Rectal smooth muscle tissue (tissue), 1 donor: ENCODE measurements around the gene UROC1.

Source experiments
- H3K27ac ChIP-seq: one replicate; pipeline ENCODE4 v1.7.0; 2013; ENCODE audit warnings: low read depth, low read length, inconsistent platforms
- H3K27me3 ChIP-seq: one replicate; pipeline ENCODE4 v1.7.0; 2013; ENCODE audit warnings: low read length; ENCODE audit not compliant: control insufficient read depth, insufficient read depth
- H3K36me3 ChIP-seq: one replicate; pipeline ENCODE4 v1.7.0; 2013; ENCODE audit warnings: low read length; ENCODE audit not compliant: control insufficient read depth, insufficient read depth
- H3K4me1 ChIP-seq: one replicate; pipeline ENCODE4 v1.7.0; 2013; ENCODE audit warnings: low read length; ENCODE audit not compliant: control insufficient read depth, insufficient read depth
- H3K4me3 ChIP-seq: one replicate; pipeline ENCODE4 v1.7.0; 2013; ENCODE audit warnings: low read length
- H3K9ac ChIP-seq: one replicate; pipeline ENCODE4 v1.7.0; 2013; ENCODE audit warnings: low read length

UROC1 gene

GRCh38 chr3:126473292-126474168, 44.0 kb downstream of the UROC1 start:
- no peaks in the 10 kb centered on the region for H3K27me3 ChIP-seq
- H3K9ac ChIP-seq, result no peak overlapping the region
- peak overlapping the region; percentile 61 for H3K4me3 ChIP-seq
- no peak overlapping the region for H3K27ac ChIP-seq
- H3K36me3 ChIP-seq, result peaks cover 30% of the 10 kb centered on the region
- peaks cover 26% of the 10 kb centered on the region for H3K4me1 ChIP-seq

- Histone ChIP-seq H3K4me1 (peaks cover 26% of the 10 kb centered on the region), H3K36me3 (peaks cover 40% of the 10 kb centered on the region), H3K9ac (no peak overlapping the region), H3K27me3 (no peaks in the 10 kb centered on the region), H3K27ac (no peak overlapping the region), H3K4me3 (peak overlapping the region; percentile 61)
Observed at GRCh38 chr3:126472277-126473006, 45.1 kb downstream of the UROC1 start.

GRCh38 chr3:126469479-126469878, 48.1 kb downstream of the UROC1 start:
- no peak overlapping the region for H3K27ac ChIP-seq
- no peak overlapping the region for H3K4me3 ChIP-seq
- H3K27me3 ChIP-seq, result no peaks in the 10 kb centered on the region
- H3K4me1 ChIP-seq, result peaks cover 22% of the 10 kb centered on the region
- H3K36me3 ChIP-seq, result peaks cover 58% of the 10 kb centered on the region
- H3K9ac ChIP-seq, result no peak overlapping the region

GRCh38 chr3:126468028-126468891, 49.3 kb downstream of the UROC1 start:
- H3K36me3 ChIP-seq, result peaks cover 62% of the 10 kb centered on the region
- H3K9ac ChIP-seq, result no peak overlapping the region
- no peak overlapping the region for H3K4me3 ChIP-seq
- H3K27ac ChIP-seq, result no peak overlapping the region
- peaks cover 13% of the 10 kb centered on the region for H3K4me1 ChIP-seq
- H3K27me3 ChIP-seq, result no peaks in the 10 kb centered on the region

- H3K27ac ChIP-seq, result no peak overlapping the region
- H3K27me3 ChIP-seq, result no peaks in the 10 kb centered on the region
- H3K4me1 ChIP-seq, result peaks cover 6% of the 10 kb centered on the region
- no peak overlapping the region for H3K4me3 ChIP-seq
- no peak overlapping the region for H3K9ac ChIP-seq
- peaks cover 62% of the 10 kb centered on the region for H3K36me3 ChIP-seq
Observed at GRCh38 chr3:126467611-126467955, 50.0 kb downstream of the UROC1 start.

- Histone ChIP-seq H3K4me3 (no peak overlapping the region), H3K27ac (no peak overlapping the region), H3K27me3 (no peaks in the 10 kb centered on the region), H3K9ac (no peak overlapping the region), H3K36me3 (peaks cover 65% of the 10 kb centered on the region), H3K4me1 (peaks cover under 1% of the 10 kb centered on the region)
Observed at GRCh38 chr3:126466886-126467610, 50.5 kb downstream of the UROC1 start.

- H3K4me3 ChIP-seq, result no peak overlapping the region
- peaks cover 71% of the 10 kb centered on the region for H3K36me3 ChIP-seq
- no peak overlapping the region for H3K9ac ChIP-seq
- no peaks in the 10 kb centered on the region for H3K27me3 ChIP-seq
- no peak overlapping the region for H3K27ac ChIP-seq
- H3K4me1 ChIP-seq, result no peaks in the 10 kb centered on the region
Observed at GRCh38 chr3:126465928-126466544, 51.5 kb downstream of the UROC1 start.

GRCh38 chr3:126464997-126465396, 52.6 kb downstream of the UROC1 start:
- Histone ChIP-seq H3K27ac (no peak overlapping the region), H3K36me3 (peaks cover 70% of the 10 kb centered on the region), H3K4me1 (no peaks in the 10 kb centered on the region)

GRCh38 chr3:126464494-126464893, 53.1 kb downstream of the UROC1 start:
- no peak overlapping the region for H3K4me3 ChIP-seq
- peaks cover 70% of the 10 kb centered on the region for H3K36me3 ChIP-seq
- no peaks in the 10 kb centered on the region for H3K27me3 ChIP-seq
- no peaks in the 10 kb centered on the region for H3K4me1 ChIP-seq
- H3K9ac ChIP-seq, result no peak overlapping the region
- no peak overlapping the region for H3K27ac ChIP-seq

More at GRCh38 chr3:126464997-126465396, 52.6 kb downstream of the UROC1 start:
- Histone ChIP-seq H3K4me3 (no peak overlapping the region), H3K9ac (no peak overlapping the region), H3K27me3 (no peaks in the 10 kb centered on the region)

- H3K9ac ChIP-seq, result no peak overlapping the region
- H3K4me1 ChIP-seq, result no peaks in the 10 kb centered on the region
- no peak overlapping the region for H3K27ac ChIP-seq
- no peaks in the 10 kb centered on the region for H3K27me3 ChIP-seq
- no peak overlapping the region for H3K4me3 ChIP-seq
- H3K36me3 ChIP-seq, result peaks cover 68% of the 10 kb centered on the region
Observed at GRCh38 chr3:126464093-126464492, 53.5 kb downstream of the UROC1 start.

- Histone ChIP-seq H3K27me3 (no peaks in the 10 kb centered on the region), H3K27ac (no peak overlapping the region), H3K4me3 (no peak overlapping the region), H3K36me3 (peaks cover 68% of the 10 kb centered on the region), H3K4me1 (no peaks in the 10 kb centered on the region), H3K9ac (no peak overlapping the region)
Observed at GRCh38 chr3:126463521-126463920, 54.1 kb downstream of the UROC1 start.
